Stimulated activated naive B cell treated with anti-CD40 and anti-IgM and Interleukin-4, amounts not matched to agents 10 μg/mL and 1 μg/mL and 100 μg/mL, for 72 hours (primary cell): ENCODE data around the gene HTRA3.
A peak's percentile ranks its signal among the peaks of the same experiment; 100 is the strongest.

Experiments used
- ATAC-seq, 2 donors: fragments of 150-1000 bp; cut with Tn5 transposase; replicated peaks; 2 replicates each; pipeline ENCODE4 v1.10.0; 2021; ENCODE audit warnings: moderate library complexity in 1 of 2
- DNase-seq: peaks from one replicate; pipeline ENCODE4 v3.0.0; 2021
- H3K27ac Mint-ChIP-seq: one replicate; pipeline ENCODE4 v1.8.0; 2022; ENCODE audit warnings: mild to moderate bottlenecking, mixed read lengths
- H3K27me3 Mint-ChIP-seq, 2 donors: one replicate each; pipeline ENCODE4 v1.8.0; 2022; ENCODE audit warnings: mixed read lengths in 2 of 2
- H3K36me3 Mint-ChIP-seq, 2 donors: one replicate each; pipeline ENCODE4 v1.8.0; 2022; ENCODE audit warnings: mixed read lengths in 2 of 2, mild to moderate bottlenecking in 1 of 2
- H3K4me1 Mint-ChIP-seq, 2 donors: one replicate each; pipeline ENCODE4 v1.8.0; 2022; ENCODE audit warnings: mixed read lengths in 2 of 2, mild to moderate bottlenecking in 1 of 2
- H3K4me3 Mint-ChIP-seq, 2 donors: one replicate each; pipeline ENCODE4 v1.8.0; 2022; ENCODE audit warnings: mild to moderate bottlenecking in 2 of 2, mixed read lengths in 2 of 2, moderate library complexity in 1 of 2
- H3K9me3 Mint-ChIP-seq, 2 donors: one replicate each; pipeline ENCODE4 v1.8.0; 2022; ENCODE audit warnings: mixed read lengths in 2 of 2, mild to moderate bottlenecking in 1 of 2

The HTRA3 gene

GRCh38 chr4:8238515-8239053 lies 31.0 kb upstream of the HTRA3 start:
- peaks cover 17 to 41% of the 10 kb centered on the region in 2 donors for H3K4me1 Mint-ChIP-seq
- no peak overlapping the region for H3K4me3 Mint-ChIP-seq
- ATAC-seq (peak in 1 of 2 donors; percentile 21), DNase-seq (no peak)
- H3K9me3 Mint-ChIP-seq, result peaks cover 0 to 2% of the 10 kb centered on the region in 2 donors
- peak overlapping the region; percentile 52 for H3K27ac Mint-ChIP-seq
- H3K27me3 Mint-ChIP-seq, result no peaks in the 10 kb centered on the region
- H3K36me3 Mint-ChIP-seq, result peaks cover 25 to 30% of the 10 kb centered on the region in 2 donors

- H3K4me1 Mint-ChIP-seq, result peaks cover 17 to 41% of the 10 kb centered on the region in 2 donors
- peak overlapping the region; percentile 52 for H3K27ac Mint-ChIP-seq
- H3K36me3 Mint-ChIP-seq, result peaks cover 25 to 30% of the 10 kb centered on the region in 2 donors
Observed at GRCh38 chr4:8239226-8239625, 30.3 kb upstream of the HTRA3 start.

GRCh38 chr4:8239661-8240060 lies 29.9 kb upstream of the HTRA3 start:
- DNase-seq, result no peak
- H3K36me3 Mint-ChIP-seq, result peaks cover 25 to 30% of the 10 kb centered on the region in 2 donors
- H3K27me3 Mint-ChIP-seq, result no peaks in the 10 kb centered on the region
- H3K4me1 Mint-ChIP-seq, result peaks cover 17 to 41% of the 10 kb centered on the region in 2 donors
- H3K27ac Mint-ChIP-seq, result no peak overlapping the region
- ATAC-seq, result no peak
- H3K9me3 Mint-ChIP-seq, result peaks cover 0 to under 1% of the 10 kb centered on the region in 2 donors
- H3K4me3 Mint-ChIP-seq, result no peak overlapping the region

More at GRCh38 chr4:8239226-8239625, 30.3 kb upstream of the HTRA3 start:
- Mint-ChIP-seq H3K4me3 (no peak overlapping the region), H3K9me3 (peaks cover 0 to 2% of the 10 kb centered on the region in 2 donors), H3K27me3 (no peaks in the 10 kb centered on the region)
- ATAC-seq (no peak), DNase-seq (no peak)

DNA sequence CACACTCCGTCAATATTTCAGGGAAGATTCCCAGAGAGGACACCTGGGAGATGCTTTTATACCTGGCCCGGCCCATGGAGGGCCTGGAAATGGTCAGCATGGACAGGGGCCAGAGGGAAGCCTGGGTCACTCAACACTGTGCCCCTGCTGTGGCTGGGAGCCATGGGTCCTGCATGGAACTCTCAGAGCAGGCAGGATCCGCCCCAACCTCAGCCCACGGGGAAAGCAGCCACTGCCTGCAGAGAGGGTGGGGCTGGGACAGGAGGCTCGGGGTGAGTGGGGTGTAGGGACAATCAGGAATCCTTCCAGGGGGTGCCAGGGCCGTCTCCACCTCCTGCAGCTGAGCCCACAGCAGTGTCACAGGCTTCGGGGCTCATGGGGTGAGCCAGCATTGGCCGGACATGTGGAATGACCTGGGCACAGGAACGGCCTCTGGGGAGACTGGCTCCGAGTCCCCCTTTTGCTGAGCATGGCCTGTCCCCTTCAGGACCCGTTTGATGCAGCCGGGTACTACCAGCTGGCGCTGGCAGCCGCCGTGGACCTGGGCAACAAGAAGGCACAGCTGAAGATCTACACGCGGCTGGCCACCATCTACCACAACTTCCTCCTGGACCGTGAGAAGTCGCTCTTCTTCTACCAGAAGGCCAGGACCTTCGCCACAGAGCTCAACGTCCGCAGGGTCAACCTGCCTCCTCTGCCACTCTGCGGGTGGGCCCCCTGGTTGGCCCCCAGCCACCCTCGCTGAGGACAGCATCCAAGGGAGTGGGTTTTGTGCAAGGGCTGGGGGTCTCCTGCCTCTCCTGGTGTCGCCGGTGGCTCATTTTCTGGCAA lies 29.1 kb upstream of the HTRA3 start:
- ATAC-seq (no peak), DNase-seq (no peak)
- no peak overlapping the region for H3K4me3 Mint-ChIP-seq
- no peak overlapping the region for H3K27ac Mint-ChIP-seq
- H3K9me3 Mint-ChIP-seq, result no peaks in the 10 kb centered on the region
- H3K4me1 Mint-ChIP-seq, result peaks cover 17 to 41% of the 10 kb centered on the region in 2 donors
- H3K27me3 Mint-ChIP-seq, result no peaks in the 10 kb centered on the region
- H3K36me3 Mint-ChIP-seq, result peaks cover 25 to 30% of the 10 kb centered on the region in 2 donors

GRCh38 chr4:8241211-8241779 lies 28.3 kb upstream of the HTRA3 start:
- Mint-ChIP-seq H3K36me3 (peaks cover 25 to 30% of the 10 kb centered on the region in 2 donors), H3K4me1 (peaks cover 17 to 41% of the 10 kb centered on the region in 2 donors), H3K9me3 (no peaks in the 10 kb centered on the region), H3K4me3 (no peak overlapping the region), H3K27ac (peak overlapping the region; percentile 9), H3K27me3 (no peaks in the 10 kb centered on the region)
- ATAC-seq, result no peak
- DNase-seq, result no peak

DNA sequence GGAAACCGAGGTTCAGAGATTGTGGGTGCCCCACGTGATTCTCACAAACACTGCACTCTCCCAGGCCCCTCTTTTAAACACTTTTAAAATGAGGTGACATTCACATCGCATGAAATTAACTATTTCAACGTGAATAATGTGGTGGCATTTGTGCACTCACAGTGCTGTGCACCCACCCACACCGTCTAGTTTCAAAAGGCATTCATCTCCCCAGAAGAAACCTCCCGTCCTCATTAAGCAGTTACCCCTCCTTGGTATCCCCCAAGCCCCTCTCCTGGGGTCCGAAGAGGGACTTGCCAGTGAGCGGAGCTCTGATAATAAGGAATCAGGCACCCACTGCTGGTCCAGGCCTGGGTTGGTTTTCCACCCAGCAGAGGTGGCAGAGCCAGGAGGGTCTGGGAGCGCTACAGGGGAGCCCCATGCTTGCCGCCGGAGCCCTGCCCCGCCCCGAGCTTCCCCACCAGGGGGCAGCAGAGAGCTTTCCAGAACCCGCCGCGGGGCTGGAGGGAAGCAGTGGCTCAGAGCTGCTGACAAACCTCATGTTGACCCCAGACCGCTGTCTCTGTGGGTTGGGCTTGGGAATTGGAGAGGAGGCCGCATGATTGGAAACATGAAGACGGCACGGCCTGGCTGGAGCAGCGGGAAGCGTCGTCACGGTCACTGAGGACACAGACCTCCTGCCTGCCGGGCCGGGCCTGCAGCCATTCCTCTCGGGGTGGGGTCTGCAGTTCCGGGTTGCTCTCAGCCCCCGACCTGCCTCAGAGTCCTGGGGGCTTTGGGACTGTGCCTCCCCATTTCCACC lies 27.5 kb upstream of the HTRA3 start:
- Mint-ChIP-seq H3K27ac (no peak overlapping the region), H3K4me3 (no peak overlapping the region), H3K36me3 (peaks cover 18 to 24% of the 10 kb centered on the region in 2 donors), H3K4me1 (peaks cover 16 to 34% of the 10 kb centered on the region in 2 donors), H3K9me3 (no peaks in the 10 kb centered on the region), H3K27me3 (no peaks in the 10 kb centered on the region)
- DNase-seq (peak; percentile 73), ATAC-seq (peak; percentile 86)

DNA sequence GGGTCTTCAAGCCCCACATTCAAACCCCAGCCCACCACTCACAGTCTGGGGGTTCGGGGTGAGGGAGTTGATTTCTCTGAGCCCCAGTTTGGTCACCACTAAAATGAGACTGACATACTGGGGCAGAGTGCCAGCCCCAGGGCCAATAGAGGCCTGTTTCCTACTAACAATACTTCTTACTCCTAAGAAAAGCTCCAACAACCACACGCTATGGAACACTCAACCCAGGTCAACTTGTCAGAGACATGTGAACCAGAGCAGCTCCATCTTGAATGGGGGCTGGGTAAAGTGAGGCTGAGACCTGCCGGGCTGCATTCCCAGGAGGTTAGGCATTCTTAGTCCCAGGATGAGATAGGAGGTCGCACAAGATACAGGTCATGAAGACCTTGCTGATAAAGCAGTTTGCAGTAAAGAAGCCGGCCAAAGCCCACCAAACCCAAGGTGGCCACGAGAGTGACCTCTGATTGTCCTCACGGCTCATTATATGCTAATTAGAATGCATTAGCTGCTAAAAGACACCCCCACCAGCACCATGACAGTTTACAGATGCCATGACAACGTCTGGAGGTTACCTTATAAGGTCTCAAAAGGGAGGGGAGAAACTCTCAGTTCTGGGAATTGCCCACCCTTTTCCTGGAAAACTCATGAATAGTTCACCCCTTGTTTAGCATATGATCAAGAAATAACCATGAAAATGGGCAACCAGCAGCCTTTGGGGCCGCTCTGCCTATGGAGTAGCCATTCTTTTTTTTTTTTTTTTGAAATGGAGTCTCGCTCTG lies 26.6 kb upstream of the HTRA3 start:
- Mint-ChIP-seq H3K4me3 (no peak overlapping the region), H3K4me1 (peaks cover 13 to 25% of the 10 kb centered on the region in 2 donors), H3K27me3 (peaks cover 0 to 3% of the 10 kb centered on the region in 2 donors), H3K36me3 (peaks cover 12 to 18% of the 10 kb centered on the region in 2 donors), H3K9me3 (no peaks in the 10 kb centered on the region), H3K27ac (no peak overlapping the region)
- DNase-seq, result no peak
- no peak for ATAC-seq

GRCh38 chr4:8244001-8244757 lies 25.4 kb upstream of the HTRA3 start:
- H3K36me3 Mint-ChIP-seq, result peaks cover 8 to 14% of the 10 kb centered on the region in 2 donors
- peak overlapping the region; percentile 42 for H3K27ac Mint-ChIP-seq
- DNase-seq (no peak), ATAC-seq (no peak)
- H3K27me3 Mint-ChIP-seq, result peaks cover under 1 to 7% of the 10 kb centered on the region in 2 donors
- no peaks in the 10 kb centered on the region for H3K9me3 Mint-ChIP-seq
- no peak overlapping the region for H3K4me3 Mint-ChIP-seq
- H3K4me1 Mint-ChIP-seq, result peaks cover 9 to 13% of the 10 kb centered on the region in 2 donors

- Mint-ChIP-seq H3K4me3 (no peak overlapping the region), H3K27me3 (peaks cover 3 to 7% of the 10 kb centered on the region in 2 donors), H3K9me3 (no peaks in the 10 kb centered on the region), H3K27ac (no peak overlapping the region), H3K4me1 (peaks cover 8 to 11% of the 10 kb centered on the region in 2 donors), H3K36me3 (peaks cover 6 to 9% of the 10 kb centered on the region in 2 donors)
- DNase-seq (no peak), ATAC-seq (no peak)
Observed at GRCh38 chr4:8244931-8245460, 24.6 kb upstream of the HTRA3 start.

GRCh38 chr4:8245884-8246833 lies 23.4 kb upstream of the HTRA3 start:
- peaks cover 3 to 7% of the 10 kb centered on the region in 2 donors for H3K27me3 Mint-ChIP-seq
- peaks cover 6 to 7% of the 10 kb centered on the region in 2 donors for H3K36me3 Mint-ChIP-seq
- DNase-seq, result no peak
- no peak overlapping the region for H3K27ac Mint-ChIP-seq
- peaks cover 6 to 11% of the 10 kb centered on the region in 2 donors for H3K4me1 Mint-ChIP-seq
- H3K4me3 Mint-ChIP-seq, result no peak overlapping the region
- H3K9me3 Mint-ChIP-seq, result no peaks in the 10 kb centered on the region
- no peak for ATAC-seq

GRCh38 chr4:8247047-8247930 lies 22.3 kb upstream of the HTRA3 start:
- Mint-ChIP-seq H3K4me1 (peaks cover 0 to 2% of the 10 kb centered on the region in 2 donors), H3K4me3 (no peak overlapping the region), H3K36me3 (no peaks in the 10 kb centered on the region), H3K9me3 (no peaks in the 10 kb centered on the region), H3K27me3 (peaks cover 3 to 7% of the 10 kb centered on the region in 2 donors), H3K27ac (no peak overlapping the region)
- ATAC-seq, result no peak
- DNase-seq, result no peak
